Mesendoderm (in vitro differentiated cells): ENCODE data around the gene MMP27.

ENCODE experiments used
- DNase-seq: peaks from one replicate; pipeline ENCODE4 v3.0.0; 2013
- H2AK5ac ChIP-seq: 2 replicates; pipeline ENCODE4 v1.6.1; 2013; ENCODE audit warnings: low read length, inconsistent platforms
- H2BK120ac ChIP-seq: 2 replicates; pipeline ENCODE4 v1.6.1; 2013; ENCODE audit warnings: low read depth, mild to moderate bottlenecking, low read length, moderate library complexity, mixed read lengths
- H2BK15ac ChIP-seq: replicated peaks from 2 replicates; pipeline ENCODE4 v1.6.1; 2013; ENCODE audit warnings: low read depth, mild to moderate bottlenecking, moderate library complexity
- H2BK5ac ChIP-seq: 2 replicates; pipeline ENCODE4 v1.6.1; 2013; ENCODE audit warnings: low read length, inconsistent platforms
- H3K18ac ChIP-seq: 2 replicates; pipeline ENCODE4 v1.6.1; 2013; ENCODE audit warnings: mild to moderate bottlenecking, low read length, mixed read lengths
- H3K23ac ChIP-seq: one replicate; pipeline ENCODE4 v1.6.1; 2013; ENCODE audit warnings: low read length
- H3K27ac ChIP-seq: 2 replicates; pipeline ENCODE4 v1.5.1; 2013; ENCODE audit warnings: low read depth, mild to moderate bottlenecking, inconsistent platforms, low read length, moderate library complexity
- H3K27me3 ChIP-seq: 2 replicates; pipeline ENCODE4 v1.6.1; 2013; ENCODE audit warnings: low read length, control low read depth, mild to moderate bottlenecking, inconsistent platforms; ENCODE audit not compliant: insufficient read depth, poor library complexity
- H3K36me3 ChIP-seq: 2 replicates; pipeline ENCODE4 v1.6.1; 2013; ENCODE audit warnings: low read length, inconsistent platforms; ENCODE audit not compliant: control insufficient read depth, insufficient read depth
- H3K4ac ChIP-seq: one replicate; pipeline ENCODE4 v1.6.1; 2013; ENCODE audit warnings: low read depth, mild to moderate bottlenecking, low read length, moderate library complexity
- H3K4me1 ChIP-seq: 2 replicates; pipeline ENCODE4 v1.6.1; 2013; ENCODE audit warnings: low read depth, low read length, inconsistent platforms; ENCODE audit not compliant: control insufficient read depth
- H3K4me2 ChIP-seq: 2 replicates; pipeline ENCODE4 v1.6.1; 2013; ENCODE audit warnings: low read length
- H3K4me3 ChIP-seq: 2 replicates; pipeline ENCODE4 v1.5.1; 2013; ENCODE audit warnings: mild to moderate bottlenecking, low read length
- H3K56ac ChIP-seq: one replicate; pipeline ENCODE4 v1.6.1; 2013; ENCODE audit warnings: low read length
- H3K79me1 ChIP-seq: 2 replicates; pipeline ENCODE4 v1.6.1; 2013; ENCODE audit warnings: low read length, inconsistent platforms
- H3K79me2 ChIP-seq: 2 replicates; pipeline ENCODE4 v1.6.1; 2013; ENCODE audit warnings: mild to moderate bottlenecking, low read length; ENCODE audit not compliant: control insufficient read depth, insufficient read depth
- H3K9ac ChIP-seq: 2 replicates; pipeline ENCODE4 v1.6.1; 2013; ENCODE audit warnings: low read length, inconsistent platforms
- H4K5ac ChIP-seq: one replicate; pipeline ENCODE4 v1.6.1; 2013; ENCODE audit warnings: low read length
- H4K8ac ChIP-seq: one replicate; pipeline ENCODE4 v1.6.1; 2013; ENCODE audit warnings: low read depth, mild to moderate bottlenecking, control low read depth, low read length, moderate library complexity
- WGBS: extraction: QIAGEN DNeasy Blood & Tissue Kit; methylation state at CpG from one replicate; pipeline ENCODE4 v1.1.7; 2013; ENCODE audit warnings: low lambda C conversion rate, missing lambda C conversion rate; ENCODE audit not compliant: insufficient coverage; ENCODE audit errors: extremely low coverage; 5-methylcytosine and 5-hydroxymethylcytosine counted together

The MMP27 gene

GRCh38 chr11:102708654-102709053 is 3.1 kb upstream of the MMP27 start:
- no peak overlapping the region for H2AK5ac ChIP-seq
- WGBS = no CpG with 5 or more reads among the region's 4 CpGs
- H3K4me3 ChIP-seq = no peak overlapping the region
- no peaks in the 10 kb centered on the region for H3K4me1 ChIP-seq
- H4K8ac ChIP-seq = no peak overlapping the region
- no peak overlapping the region for H3K23ac ChIP-seq
- H3K79me1 ChIP-seq = no peaks in the 10 kb centered on the region
- no peak overlapping the region for H3K27ac ChIP-seq
- no peak overlapping the region for H3K4me2 ChIP-seq
- H3K18ac ChIP-seq = no peak overlapping the region
- no peak overlapping the region for H2BK15ac ChIP-seq
- H3K27me3 ChIP-seq = no peaks in the 10 kb centered on the region
- H3K79me2 ChIP-seq = no peaks in the 10 kb centered on the region
- H3K56ac ChIP-seq = no peak overlapping the region
- H2BK5ac ChIP-seq = no peak overlapping the region
- no peak overlapping the region for H3K9ac ChIP-seq
- H4K5ac ChIP-seq = no peak overlapping the region
- no peak overlapping the region for H2BK120ac ChIP-seq
- H3K36me3 ChIP-seq = no peaks in the 10 kb centered on the region
- H3K4ac ChIP-seq = no peak overlapping the region
- no peak for DNase-seq

GRCh38 chr11:102704841-102705240 is 728 bp downstream of the MMP27 start:
- no peak overlapping the region for H3K56ac ChIP-seq
- no peak overlapping the region for H3K23ac ChIP-seq
- no peak for DNase-seq
- no CpG with 5 or more reads among the region's 3 CpGs for WGBS
- H3K27me3 ChIP-seq = no peaks in the 10 kb centered on the region
- no peaks in the 10 kb centered on the region for H3K36me3 ChIP-seq
- no peak overlapping the region for H3K27ac ChIP-seq
- H3K79me1 ChIP-seq = no peaks in the 10 kb centered on the region
- H2BK5ac ChIP-seq = no peak overlapping the region
- H2BK15ac ChIP-seq = no peak overlapping the region
- H3K4me1 ChIP-seq = no peaks in the 10 kb centered on the region
- H3K9ac ChIP-seq = no peak overlapping the region
- no peak overlapping the region for H3K4ac ChIP-seq
- no peak overlapping the region for H4K8ac ChIP-seq
- H3K4me2 ChIP-seq = no peak overlapping the region
- H4K5ac ChIP-seq = no peak overlapping the region
- no peaks in the 10 kb centered on the region for H3K79me2 ChIP-seq
- no peak overlapping the region for H2BK120ac ChIP-seq
- no peak overlapping the region for H3K4me3 ChIP-seq
- no peak overlapping the region for H2AK5ac ChIP-seq
- H3K18ac ChIP-seq = no peak overlapping the region

GRCh38 chr11:102703826-102704493 is 1.6 kb downstream of the MMP27 start:
- Histone ChIP-seq H2BK15ac (no peak overlapping the region), H3K4me2 (no peak overlapping the region), H3K36me3 (no peaks in the 10 kb centered on the region), H3K4ac (no peak overlapping the region), H3K56ac (no peak overlapping the region), H3K79me1 (no peaks in the 10 kb centered on the region), H2BK5ac (no peak overlapping the region), H3K79me2 (no peaks in the 10 kb centered on the region), H3K9ac (no peak overlapping the region), H3K4me1 (no peaks in the 10 kb centered on the region), H2BK120ac (no peak overlapping the region), H3K4me3 (no peak overlapping the region), H4K5ac (no peak overlapping the region), H4K8ac (no peak overlapping the region), H3K27me3 (no peaks in the 10 kb centered on the region), H2AK5ac (no peak overlapping the region), H3K27ac (no peak overlapping the region), H3K23ac (no peak overlapping the region), H3K18ac (no peak overlapping the region)
- no peak for DNase-seq
- no CpG with 5 or more reads among the region's 3 CpGs for WGBS

- Histone ChIP-seq H2AK5ac (no peak overlapping the region), H3K23ac (no peak overlapping the region), H3K9ac (no peak overlapping the region), H3K27ac (no peak overlapping the region), H4K8ac (no peak overlapping the region), H4K5ac (no peak overlapping the region), H3K79me2 (no peaks in the 10 kb centered on the region), H3K4ac (no peak overlapping the region), H3K4me3 (no peak overlapping the region), H2BK15ac (no peak overlapping the region), H3K56ac (no peak overlapping the region), H3K4me2 (no peak overlapping the region), H3K36me3 (no peaks in the 10 kb centered on the region), H3K27me3 (no peaks in the 10 kb centered on the region), H2BK5ac (no peak overlapping the region), H2BK120ac (no peak overlapping the region), H3K18ac (no peak overlapping the region), H3K79me1 (no peaks in the 10 kb centered on the region), H3K4me1 (no peaks in the 10 kb centered on the region)
- WGBS = no CpG with 5 or more reads among the region's 3 CpGs
- no peak for DNase-seq
Measured at GRCh38 chr11:102695201-102695600, 10.4 kb downstream of the MMP27 start.

GRCh38 chr11:102685754-102686153 is 19.8 kb downstream of the MMP27 start:
- Histone ChIP-seq H4K5ac (no peak overlapping the region), H3K23ac (no peak overlapping the region), H3K4me3 (no peak overlapping the region), H3K4me1 (no peaks in the 10 kb centered on the region), H3K56ac (no peak overlapping the region), H3K79me2 (no peaks in the 10 kb centered on the region), H3K9ac (no peak overlapping the region), H3K36me3 (no peaks in the 10 kb centered on the region), H4K8ac (no peak overlapping the region), H3K27me3 (no peaks in the 10 kb centered on the region), H3K4me2 (no peak overlapping the region), H3K4ac (no peak overlapping the region), H2BK5ac (no peak overlapping the region), H2AK5ac (no peak overlapping the region), H3K18ac (no peak overlapping the region), H2BK120ac (no peak overlapping the region), H2BK15ac (no peak overlapping the region), H3K27ac (no peak overlapping the region), H3K79me1 (no peaks in the 10 kb centered on the region)
- no CpG with 5 or more reads among the region's 2 CpGs for WGBS
- no peak for DNase-seq

GRCh38 chr11:102685338-102685737 is 20.2 kb downstream of the MMP27 start:
- no peak overlapping the region for H4K5ac ChIP-seq

More at GRCh38 chr11:102685338-102685737, 20.2 kb downstream of the MMP27 start:
- Histone ChIP-seq H3K4me3 (no peak overlapping the region), H3K4me1 (no peaks in the 10 kb centered on the region), H4K8ac (no peak overlapping the region), H3K36me3 (no peaks in the 10 kb centered on the region), H3K9ac (no peak overlapping the region), H3K27me3 (no peaks in the 10 kb centered on the region), H3K27ac (no peak overlapping the region), H2BK120ac (no peak overlapping the region), H3K56ac (no peak overlapping the region), H3K23ac (no peak overlapping the region), H3K18ac (no peak overlapping the region), H3K79me1 (no peaks in the 10 kb centered on the region), H3K4ac (no peak overlapping the region), H2AK5ac (no peak overlapping the region), H3K79me2 (no peaks in the 10 kb centered on the region), H2BK5ac (no peak overlapping the region), H2BK15ac (no peak overlapping the region), H3K4me2 (no peak overlapping the region)
- DNase-seq = no peak
- no CpG with 5 or more reads among the region's 3 CpGs for WGBS
